ENCODE results near the gene YAP1. TPM values are rescaled to one million over a fixed set of nuclear protein-coding genes. Genes with fewer than 3 reads are reported as not detected.
"Not testable (repeated sequence)": the region's sequence is repeated elsewhere in the genome, so short reads cannot be mapped to it uniquely, and the experiment has no call there.

The YAP1 gene
- total RNA-seq, 1 donor from 2014 or later, result 135 TPM

- DNase-seq (ENCODE audit: low spot score), result no peak
Measured at GRCh38 chr11:102196816-102197215, 86.6 kb downstream of the YAP1 start.

DNA sequence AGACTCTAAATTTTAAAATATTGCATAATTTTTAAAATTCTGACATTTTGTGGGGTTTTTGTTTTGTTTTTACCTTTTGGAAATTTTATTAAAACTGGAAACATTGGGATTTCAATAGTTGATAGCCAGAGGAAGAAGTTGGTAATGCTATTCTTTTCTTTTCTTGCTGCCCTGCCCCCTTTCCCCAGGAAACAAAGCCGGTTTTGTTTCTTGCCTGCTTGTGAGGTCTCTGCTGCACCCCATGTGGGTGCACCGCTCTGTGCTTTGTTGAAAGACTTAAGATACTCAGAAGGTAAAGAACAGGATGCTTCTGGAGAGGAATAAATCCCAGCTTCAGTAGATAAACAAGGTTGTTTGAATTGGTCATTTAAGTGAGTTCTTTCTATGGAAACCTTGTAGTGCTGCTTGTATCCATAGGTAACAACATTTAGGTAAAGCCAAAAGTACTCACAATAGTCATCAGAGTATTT lies 87.5 kb downstream of the YAP1 start:
- no peak for DNase-seq (ENCODE audit: low spot score)

GRCh38 chr11:102199673-102200072 lies 89.4 kb downstream of the YAP1 start:
- DNase-seq (ENCODE audit: low spot score), result no peak

DNA sequence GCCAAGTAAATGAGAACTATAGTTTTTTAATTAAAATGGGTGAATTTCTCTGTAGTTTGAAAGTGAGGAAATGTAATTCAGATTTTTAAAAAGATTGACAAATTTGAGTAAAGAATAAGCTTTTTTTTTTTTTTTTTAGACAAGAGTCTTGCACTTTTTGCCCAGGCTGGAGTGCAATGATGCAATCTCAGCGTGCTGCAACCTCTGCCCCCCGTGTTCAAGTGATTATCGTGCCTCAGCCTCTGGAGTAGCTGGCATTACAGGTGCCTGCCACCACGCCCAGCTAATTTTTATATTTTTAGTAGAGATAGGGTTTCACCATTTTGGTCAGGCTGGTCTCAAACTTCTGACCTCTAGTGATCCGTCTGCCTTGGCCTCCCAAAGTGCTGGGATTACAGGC lies 90.1 kb downstream of the YAP1 start:
- not testable (repeated sequence) for DNase-seq (ENCODE audit: low spot score)

GRCh38 chr11:102201776-102202175 lies 91.5 kb downstream of the YAP1 start:
- no peak for DNase-seq (ENCODE audit: low spot score)

GRCh38 chr11:102202972-102203371 lies 92.7 kb downstream of the YAP1 start:
- DNase-seq (ENCODE audit: low spot score), result no peak

GRCh38 chr11:102204174-102204573 lies 93.9 kb downstream of the YAP1 start:
- DNase-seq (ENCODE audit: low spot score), result no peak

DNA sequence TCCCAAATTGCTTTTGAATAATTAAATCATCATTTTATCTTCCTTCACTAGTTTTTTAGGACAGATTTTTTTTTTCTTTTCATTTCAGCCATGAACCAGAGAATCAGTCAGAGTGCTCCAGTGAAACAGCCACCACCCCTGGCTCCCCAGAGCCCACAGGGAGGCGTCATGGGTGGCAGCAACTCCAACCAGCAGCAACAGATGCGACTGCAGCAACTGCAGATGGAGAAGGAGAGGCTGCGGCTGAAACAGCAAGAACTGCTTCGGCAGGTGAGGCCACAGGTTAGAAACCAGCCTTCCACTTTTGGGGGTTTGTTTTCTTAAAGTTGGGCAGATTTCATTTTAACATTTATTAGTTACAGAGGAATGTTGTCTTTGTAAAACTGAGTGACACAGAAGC lies 95.6 kb downstream of the YAP1 start:
- no peak for DNase-seq (ENCODE audit: low spot score)

GRCh38 chr11:102208835-102209234 lies 98.6 kb downstream of the YAP1 start:
- no peak for DNase-seq (ENCODE audit: low spot score)

GRCh38 chr11:102214623-102215022 lies 104.4 kb downstream of the YAP1 start:
- no peak for DNase-seq (ENCODE audit: low spot score)

- DNase-seq (ENCODE audit: low spot score), result no peak
Measured at GRCh38 chr11:102216433-102217075, 106.3 kb downstream of the YAP1 start.

- DNase-seq (ENCODE audit: low spot score), result no peak
Measured at GRCh38 chr11:102220728-102221467, 110.7 kb downstream of the YAP1 start.

GRCh38 chr11:102223859-102224258 lies 113.6 kb downstream of the YAP1 start:
- DNase-seq (ENCODE audit: low spot score), result no peak

DNA sequence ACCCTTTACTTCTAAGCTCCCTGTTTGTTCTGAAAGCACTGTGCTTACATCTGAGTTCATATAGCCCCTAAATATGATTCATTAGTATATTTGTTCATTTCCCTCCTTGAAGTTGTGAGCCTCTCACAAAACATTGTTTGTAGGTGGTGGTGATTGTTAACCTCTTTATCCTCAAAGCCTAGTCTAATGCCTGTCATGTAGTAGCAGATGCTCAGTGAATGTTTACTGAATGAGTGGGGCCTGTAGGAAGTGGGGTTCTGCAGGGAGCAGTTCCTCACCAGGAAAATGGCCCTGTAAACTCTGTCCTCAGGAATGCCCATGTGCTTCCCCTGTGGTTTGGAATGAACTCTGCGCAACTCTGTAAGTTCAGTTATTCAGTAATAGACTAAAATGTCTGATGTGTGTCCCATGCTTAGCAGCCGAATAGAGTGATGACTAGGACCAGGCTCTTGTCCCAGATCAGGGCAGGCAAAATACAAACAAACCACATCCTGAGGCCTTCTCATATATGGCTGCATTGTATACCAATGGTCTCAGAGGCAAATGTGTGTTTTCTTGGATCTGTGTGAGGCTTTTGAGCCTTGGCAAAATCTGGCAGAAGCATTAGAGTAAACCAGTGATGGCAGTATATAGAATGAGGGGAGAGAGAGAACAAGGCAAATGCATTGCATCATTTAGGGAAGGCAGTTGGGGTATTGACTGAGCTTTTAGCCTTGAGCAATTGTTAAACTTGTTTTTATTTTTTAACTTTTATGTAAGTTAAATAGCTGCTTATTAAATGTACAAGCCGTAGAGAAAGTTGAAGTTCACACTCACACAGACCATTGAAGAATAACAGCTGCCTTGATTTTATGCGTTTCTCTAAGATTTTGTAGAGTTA lies 115.7 kb downstream of the YAP1 start:
- no peak for DNase-seq (ENCODE audit: low spot score)

DNA sequence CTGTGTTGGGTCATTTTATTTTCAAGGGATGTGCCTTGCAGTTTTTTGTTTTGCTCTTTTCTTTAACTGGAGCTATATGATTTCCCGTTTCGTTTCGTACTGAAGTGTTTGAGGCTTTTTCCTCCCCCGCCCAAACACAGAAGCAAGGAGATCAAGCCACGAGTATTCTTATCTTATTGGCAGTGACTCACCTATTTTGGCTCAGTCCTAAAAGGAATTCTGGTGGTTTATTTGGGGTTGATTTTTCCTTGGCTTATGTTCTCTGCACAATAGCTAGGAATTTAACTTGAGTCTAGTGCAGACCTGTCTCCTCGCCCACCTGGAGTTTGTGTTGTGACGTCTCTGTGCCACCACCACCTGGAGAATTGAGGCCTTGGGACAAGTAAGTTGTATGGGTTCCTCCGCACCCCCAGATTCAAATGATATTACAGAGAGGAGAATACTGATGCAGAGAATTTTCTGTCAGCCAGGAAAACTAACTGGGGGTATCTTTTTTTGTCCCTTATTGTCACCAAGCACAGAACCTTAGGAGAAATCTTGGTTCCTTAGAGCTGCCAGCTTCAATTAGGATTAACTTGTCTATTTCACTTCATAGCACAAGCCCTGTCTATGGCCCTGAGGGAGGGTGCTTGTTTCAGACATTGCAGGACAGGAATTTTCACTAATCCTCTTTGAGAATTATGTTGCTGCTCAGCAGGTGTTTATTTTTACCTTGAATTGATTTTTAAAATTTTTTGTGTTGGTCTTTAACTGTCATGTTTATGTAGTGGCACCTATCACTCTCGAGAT lies 116.6 kb downstream of the YAP1 start:
- DNase-seq (ENCODE audit: low spot score), result no peak

DNA sequence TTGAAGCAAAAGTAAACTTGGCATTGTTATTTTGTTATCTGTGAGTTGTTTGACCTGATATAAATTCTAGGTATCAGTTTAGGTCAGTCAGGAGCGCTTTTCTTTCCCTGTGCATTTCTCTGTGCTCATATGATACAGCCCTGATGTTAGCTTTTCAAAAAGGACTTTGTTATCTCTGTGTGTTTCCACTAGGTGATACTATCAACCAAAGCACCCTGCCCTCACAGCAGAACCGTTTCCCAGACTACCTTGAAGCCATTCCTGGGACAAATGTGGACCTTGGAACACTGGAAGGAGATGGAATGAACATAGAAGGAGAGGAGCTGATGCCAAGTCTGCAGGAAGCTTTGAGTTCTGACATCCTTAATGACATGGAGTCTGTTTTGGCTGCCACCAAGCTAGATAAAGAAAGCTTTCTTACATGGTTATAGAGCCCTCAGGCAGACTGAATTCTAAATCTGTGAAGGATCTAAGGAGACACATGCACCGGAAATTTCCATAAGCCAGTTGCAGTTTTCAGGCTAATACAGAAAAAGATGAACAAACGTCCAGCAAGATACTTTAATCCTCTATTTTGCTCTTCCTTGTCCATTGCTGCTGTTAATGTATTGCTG lies 119.4 kb downstream of the YAP1 start:
- DNase-seq (ENCODE audit: low spot score), result no peak

GRCh38 chr11:102230186-102230585 lies 119.9 kb downstream of the YAP1 start:
- no peak for DNase-seq (ENCODE audit: low spot score)

DNA sequence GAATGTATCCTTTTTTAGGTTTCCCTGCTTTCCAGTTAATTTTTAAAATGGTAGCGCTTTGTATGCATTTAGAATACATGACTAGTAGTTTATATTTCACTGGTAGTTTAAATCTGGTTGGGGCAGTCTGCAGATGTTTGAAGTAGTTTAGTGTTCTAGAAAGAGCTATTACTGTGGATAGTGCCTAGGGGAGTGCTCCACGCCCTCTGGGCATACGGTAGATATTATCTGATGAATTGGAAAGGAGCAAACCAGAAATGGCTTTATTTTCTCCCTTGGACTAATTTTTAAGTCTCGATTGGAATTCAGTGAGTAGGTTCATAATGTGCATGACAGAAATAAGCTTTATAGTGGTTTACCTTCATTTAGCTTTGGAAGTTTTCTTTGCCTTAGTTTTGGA lies 120.7 kb downstream of the YAP1 start:
- DNase-seq (ENCODE audit: low spot score), result no peak

- no peak for DNase-seq (ENCODE audit: low spot score)
Measured at GRCh38 chr11:102234779-102235439, 124.7 kb downstream of the YAP1 start.

- no peak for DNase-seq (ENCODE audit: low spot score)
Measured at GRCh38 chr11:102237096-102237735, 127.0 kb downstream of the YAP1 start.

Measured in mesenteric fat pad (tissue), 1 donor.